H1 (cell line): ENCODE data around the gene RUVBL1. TPM values are rescaled to one million over a fixed set of nuclear protein-coding genes. Genes with fewer than 3 reads are reported as not detected.

ENCODE experiments used
- CTCF ChIA-PET: fragments of 300-600 bp; sonication (Branson Sonifier 250); formaldehyde crosslinking; loops from one replicate; lab custom pipeline; 2021; ENCODE audit not compliant: partially characterized antibody; lab: Charles Lee
- POLR2A ChIA-PET: fragments of 300-600 bp; sonication (Branson Sonifier 250); formaldehyde crosslinking; loops from one replicate; lab custom pipeline; 2021; ENCODE audit warnings: inconsistent platforms; ENCODE audit not compliant: partially characterized antibody; lab: Charles Lee
- DNase-seq, 2 experiments: peaks; one replicate each; pipeline versions ENCODE4 v3.0.0 to v3.0.0-alpha.2; 2010 to 2022; ENCODE audit warnings: low spot score in 2 of 2, low read depth in 1 of 2, mixed read lengths in 1 of 2
- FAIRE-seq: peaks from 2 replicates; lab custom pipeline; 2011; peaks lifted over from hg19 to GRCh38; lab: Jason Lieb, UNC
- H2AFZ ChIP-seq: 2 replicates; pipeline ENCODE4 v1.8.1; 2012; ENCODE audit warnings: low read length, inconsistent platforms
- H2AK5ac ChIP-seq: 2 replicates; pipeline ENCODE4 v1.6.1; 2013; ENCODE audit warnings: low read depth, low read length
- H2BK120ac ChIP-seq: replicated peaks from 2 replicates; pipeline ENCODE3; 2013; ENCODE audit warnings: low read depth, low read length, inconsistent platforms
- H2BK12ac ChIP-seq: 2 replicates; pipeline ENCODE4 v1.6.1; 2013; ENCODE audit warnings: low read depth, low read length
- H2BK15ac ChIP-seq: 2 replicates; pipeline ENCODE4 v1.6.1; 2013; ENCODE audit warnings: low read length
- H2BK20ac ChIP-seq: 2 replicates; pipeline ENCODE4 v1.6.1; 2013; ENCODE audit warnings: low read length
- H2BK5ac ChIP-seq: 2 replicates; pipeline ENCODE4 v1.6.1; 2013; ENCODE audit warnings: low read depth, low read length
- H3K14ac ChIP-seq: 2 replicates; pipeline ENCODE4 v1.6.1; 2013; ENCODE audit warnings: inconsistent platforms; ENCODE audit not compliant: insufficient read length
- H3K18ac ChIP-seq: 2 replicates; pipeline ENCODE4 v1.6.1; 2013; ENCODE audit warnings: low read length; ENCODE audit errors: extremely low read depth
- H3K23ac ChIP-seq: 2 replicates; pipeline ENCODE4 v1.6.1; 2013; ENCODE audit warnings: inconsistent platforms; ENCODE audit not compliant: insufficient read length
- H3K23me2 ChIP-seq: 2 replicates; pipeline ENCODE4 v1.6.1; 2013; ENCODE audit warnings: low read depth, low read length
- H3K27ac ChIP-seq: 2 replicates; pipeline ENCODE4 v1.6.1; 2011; ENCODE audit warnings: low read depth, low read length, inconsistent platforms
- H3K27me3 ChIP-seq, 4 experiments: replicated peaks in 1 of 4; 1 replicate in 1 of 4; 2 replicates in 3 of 4; pipeline versions ENCODE4 v1.6.1 to v1.8.1; 2011 to 2013; ENCODE audit warnings: low read length in 3 of 4, mild to moderate bottlenecking in 3 of 4, inconsistent platforms in 2 of 4, mixed read lengths in 2 of 4, moderate library complexity in 1 of 4; ENCODE audit not compliant: control insufficient read depth in 3 of 4, insufficient read depth in 3 of 4; ENCODE audit errors: extremely low read depth in 1 of 4
- H3K36me3 ChIP-seq, 4 experiments: 2 replicates each; pipeline versions ENCODE4 v1.6.1 to v1.8.1; 2011 to 2013; ENCODE audit warnings: mild to moderate bottlenecking in 4 of 4, low read length in 3 of 4, moderate library complexity in 2 of 4, control low read depth in 1 of 4, inconsistent platforms in 1 of 4; ENCODE audit not compliant: insufficient read depth in 4 of 4, control insufficient read depth in 2 of 4
- H3K4ac ChIP-seq: replicated peaks from 2 replicates; pipeline ENCODE3; 2013; ENCODE audit warnings: low read length, low read depth, mixed read lengths, inconsistent platforms; ENCODE audit not compliant: insufficient read length
- H3K4me1 ChIP-seq, 4 experiments: replicated peaks in 1 of 4; 1 replicate in 1 of 4; 2 replicates in 3 of 4; pipeline versions ENCODE4 v1.6.1 to v1.8.1; 2011 to 2013; ENCODE audit warnings: low read length in 3 of 4, inconsistent platforms in 2 of 4, mixed read lengths in 1 of 4; ENCODE audit not compliant: insufficient read depth in 4 of 4, control insufficient read depth in 3 of 4
- H3K4me2 ChIP-seq, 2 experiments: 2 replicates each; pipeline versions ENCODE4 v1.6.1 to v1.8.1; 2011 to 2013; ENCODE audit warnings: low read depth in 2 of 2, low read length in 2 of 2, control low read depth in 1 of 2, inconsistent platforms in 1 of 2, mild to moderate bottlenecking in 1 of 2; ENCODE audit not compliant: insufficient read depth in 1 of 2
- H3K4me3 ChIP-seq, 4 experiments: fragments of 200-600, 300-600 bp in 1 of 4; sonication (generic), shearing (Covaris generic), sonication (Bioruptor Twin) in 1 of 4; 2 replicates each; pipeline versions ENCODE4 v1.5.1 to v1.8.1; 2011 to 2016; ENCODE audit warnings: low read length in 4 of 4, low read depth in 3 of 4, control low read depth in 2 of 4, inconsistent platforms in 2 of 4, mild to moderate bottlenecking in 2 of 4, mixed read lengths in 1 of 4, moderate library complexity in 1 of 4; ENCODE audit not compliant: insufficient read depth in 2 of 4; ENCODE audit errors: extremely low read depth in 1 of 4
- H3K56ac ChIP-seq: replicated peaks from 2 replicates; pipeline ENCODE3; 2013; ENCODE audit warnings: low read depth, mild to moderate bottlenecking, mixed read lengths, low read length, inconsistent platforms; ENCODE audit not compliant: insufficient read length
- H3K79me1 ChIP-seq: 2 replicates; pipeline ENCODE4 v1.6.1; 2013; ENCODE audit warnings: low read depth, low read length, control low read depth
- H3K79me2 ChIP-seq, 2 experiments: 2 replicates each; pipeline versions ENCODE4 v1.6.1 to v1.8.1; 2012 to 2013; ENCODE audit warnings: low read length in 2 of 2, mild to moderate bottlenecking in 2 of 2, inconsistent platforms in 1 of 2; ENCODE audit not compliant: insufficient read depth in 2 of 2, control insufficient read depth in 1 of 2
- H3K9ac ChIP-seq, 4 experiments: replicated peaks in 1 of 4; 1 replicate in 1 of 4; 2 replicates in 3 of 4; pipeline versions ENCODE4 v1.6.1 to v1.8.1; 2011 to 2013; ENCODE audit warnings: low read depth in 3 of 4, low read length in 3 of 4, control low read depth in 2 of 4, mild to moderate bottlenecking in 2 of 4, moderate library complexity in 2 of 4, inconsistent platforms in 1 of 4; ENCODE audit errors: extremely low read depth in 1 of 4
- H3K9me3 ChIP-seq, 2 experiments: 2 replicates each; pipeline versions ENCODE4 v1.6.1 to v1.8.1; 2012 to 2013; ENCODE audit warnings: mild to moderate bottlenecking in 2 of 2, moderate library complexity in 2 of 2, control low read depth in 1 of 2, inconsistent platforms in 1 of 2, low read depth in 1 of 2, low read length in 1 of 2, mixed read lengths in 1 of 2; ENCODE audit not compliant: insufficient read depth in 2 of 2
- H4K20me1 ChIP-seq, 2 experiments: replicated peaks in 1 of 2; 2 replicates each; pipeline versions ENCODE3 to v1.8.1; 2011 to 2013; ENCODE audit warnings: inconsistent platforms in 2 of 2, low read length in 2 of 2, mild to moderate bottlenecking in 1 of 2; ENCODE audit not compliant: insufficient read depth in 2 of 2, control insufficient read depth in 1 of 2
- H4K5ac ChIP-seq: 2 replicates; pipeline ENCODE4 v1.6.1; 2013; ENCODE audit warnings: low read length, low read depth, mixed read lengths, inconsistent platforms; ENCODE audit not compliant: insufficient read length
- H4K8ac ChIP-seq: 2 replicates; pipeline ENCODE4 v1.8.0; 2013; ENCODE audit warnings: mild to moderate bottlenecking, moderate library complexity, low read length, inconsistent platforms; ENCODE audit not compliant: insufficient read depth; ENCODE audit errors: extremely low read depth
- H4K91ac ChIP-seq: replicated peaks from 2 replicates; pipeline ENCODE3; 2013; ENCODE audit warnings: low read length, mixed read lengths, inconsistent platforms; ENCODE audit not compliant: insufficient read length
- ASH2L ChIP-seq: fragments of 200-600, 300-600 bp; sonication (generic); IDR thresholded peaks from one replicate; pipeline ENCODE4 v1.7.1; 2017; ENCODE audit warnings: low read length
- ATF3 ChIP-seq: IDR thresholded peaks from 2 replicates; pipeline ENCODE4 v1.6.1; 2011; ENCODE audit warnings: low read depth, mild to moderate bottlenecking, low read length; ENCODE audit not compliant: insufficient read depth
- BACH1 ChIP-seq: IDR thresholded peaks from 2 replicates; pipeline ENCODE4 v1.6.1; 2012; ENCODE audit warnings: low read length, improper control_type of control experiment
- EGR1 ChIP-seq: IDR thresholded peaks from 2 replicates; pipeline ENCODE4 v1.6.1; 2011; ENCODE audit warnings: low read depth, low read length, borderline replicate concordance
- NRF1 ChIP-seq: IDR thresholded peaks from 2 replicates; pipeline ENCODE4 v1.6.1; 2011; ENCODE audit warnings: mild to moderate bottlenecking, low read depth, low read length, improper control_type of control experiment
- RAD21 ChIP-seq, 2 experiments: IDR thresholded peaks in 1 of 2; conservative IDR thresholded peaks in 1 of 2; 2 replicates each; pipeline ENCODE4 v1.6.1; 2011; ENCODE audit warnings: low read depth in 2 of 2, low read length in 2 of 2, improper control_type of control experiment in 1 of 2, inconsistent platforms in 1 of 2, mild to moderate bottlenecking in 1 of 2, moderate library complexity in 1 of 2
- RNF2 ChIP-seq: fragments of 200-900, 300-1000 bp; sonication (generic); IDR thresholded peaks from 2 replicates; pipeline ENCODE4 v1.7.1; 2016; ENCODE audit warnings: borderline replicate concordance, low read depth, mild to moderate bottlenecking, antibody characterized with exemption, low read length; ENCODE audit not compliant: poor library complexity, severe bottlenecking; ENCODE audit errors: missing control alignments
- SIN3A ChIP-seq, 2 experiments: IDR thresholded peaks in 1 of 2; conservative IDR thresholded peaks in 1 of 2; 2 replicates each; pipeline ENCODE4 v1.6.1; 2011 to 2012; ENCODE audit warnings: low read length in 2 of 2, improper control_type of control experiment in 1 of 2, low read depth in 1 of 2, mild to moderate bottlenecking in 1 of 2
- TBP ChIP-seq: IDR thresholded peaks from 2 replicates; pipeline ENCODE4 v1.6.1; 2011; ENCODE audit warnings: low read depth, low read length, improper control_type of control experiment
- TCF12 ChIP-seq: IDR thresholded peaks from 2 replicates; pipeline ENCODE4 v1.6.1; 2011; ENCODE audit warnings: low read depth, mild to moderate bottlenecking, low read length
- USF2 ChIP-seq: IDR thresholded peaks from 2 replicates; pipeline ENCODE4 v1.6.1; 2011; ENCODE audit warnings: low read length, improper control_type of control experiment
- WGBS, 2 experiments: shearing (Covaris generic) in 1 of 2; methylation state at CpG; one replicate each; pipeline versions ENCODE4 v1.1.6 to v1.1.7; 2013 to 2015; ENCODE audit warnings: low lambda C conversion rate in 2 of 2, mixed read lengths in 2 of 2, inconsistent platforms in 1 of 2, low coverage in 1 of 2, missing lambda C conversion rate in 1 of 2; ENCODE audit not compliant: insufficient replicate concordance in 2 of 2, insufficient coverage in 1 of 2, insufficient read length in 1 of 2; ENCODE audit errors: extremely low coverage in 1 of 2, missing lambda C conversion rate in 1 of 2; 5-methylcytosine and 5-hydroxymethylcytosine counted together
- polyA plus RNA-seq, 7 experiments: library from polyadenylated mRNA; depleted of rRNA in 3 of 7; stranded (reverse) in 5 of 7; unstranded in 2 of 7; fragments of >200 nt in 5 of 7; fragments of 200-250 nt in 2 of 7; gene quantifications; 1 replicate in 5 of 7; 2 replicates in 1 of 7; 4 replicates in 1 of 7; pipeline versions ENCODE4 v1.2.1 to v1.2.3, GENCODE V29; 2011 to 2013; ENCODE audit warnings: missing spikeins in 2 of 7, mixed read lengths in 2 of 7
- total RNA-seq: library from RNA; stranded (reverse); fragmentation: NEBNext Ultra II Directional; extraction: Animal tissue kit (Norgen Biotek cat#: 25700); gene quantifications from 2 replicates; pipeline ENCODE4 v1.2.1, GENCODE V29; 2021

The RUVBL1 gene
- total and polyA plus RNA-seq, 2 of the 8 experiments (the other 6 are each of a cell fraction or from before 2014, with no cell fraction given): 112 to 135 TPM

DNA sequence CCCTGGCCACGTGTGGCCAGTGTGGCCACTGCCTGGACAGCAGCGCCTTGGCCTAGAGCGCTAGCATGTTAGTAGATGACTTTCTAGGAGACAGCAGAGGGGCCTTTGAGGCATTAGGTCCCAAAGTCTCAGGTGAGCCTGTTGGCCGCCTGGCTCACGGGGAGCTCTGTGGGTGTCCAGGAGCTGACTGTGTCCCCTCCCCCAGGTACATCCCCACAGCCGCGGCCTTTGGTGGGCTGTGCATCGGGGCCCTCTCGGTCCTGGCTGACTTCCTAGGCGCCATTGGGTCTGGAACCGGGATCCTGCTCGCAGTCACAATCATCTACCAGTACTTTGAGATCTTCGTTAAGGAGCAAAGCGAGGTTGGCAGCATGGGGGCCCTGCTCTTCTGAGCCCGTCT lies 54.3 kb downstream of the RUVBL1 start:
- Histone ChIP-seq H3K4me2 (no peak overlapping the region), H2BK20ac (no peak overlapping the region), H4K5ac (no peak overlapping the region), H4K20me1 (peaks cover 9 to 20% of the 10 kb centered on the region in 2 experiments), H2AK5ac (no peak overlapping the region), H4K91ac (no peak overlapping the region), H3K36me3 (peaks cover 42 to 81% (median 71%) of the 10 kb centered on the region in 4 experiments), H3K4ac (no peak overlapping the region), H3K9me3 (no peaks in the 10 kb centered on the region), H3K4me1 (no peaks in the 10 kb centered on the region), H2BK5ac (no peak overlapping the region), H3K79me1 (peaks cover 4% of the 10 kb centered on the region; the same call in 1 of the 2 replicates), H3K14ac (no peak overlapping the region), H3K4me3 (no peak overlapping the region), H3K56ac (no peak overlapping the region), H3K9ac (no peak overlapping the region), H3K27ac (no peak overlapping the region), H2BK120ac (no peak overlapping the region), H2AFZ (no peak overlapping the region), H2BK12ac (no peak overlapping the region), H3K23ac (no peak overlapping the region), H3K18ac (no peak overlapping the region), H2BK15ac (no peak overlapping the region), H3K27me3 (no peaks in the 10 kb centered on the region), H3K79me2 (no peaks in the 10 kb centered on the region), H3K23me2 (no peaks in the 10 kb centered on the region), H4K8ac (peak overlapping the region; percentile 35; the same call in 1 of the 2 replicates)
- WGBS, 2 experiments: 93% methylated on average over 15 of the region's 15 CpGs; no CpG with 5 or more reads in 1 of the 2 experiments
- CTCF ChIA-PET: interaction anchor here (0.8 to 7.1 kb wide), 9 partner anchors 10 to 64 kb away, joined by 3 to 62 read pairs (median 5); no protein-coding TSS in a partner anchor
- POLR2A ChIA-PET: interaction anchor here (1.1 to 1.4 kb wide), 3 partner anchors 10 to 63 kb away, joined by 3 read pairs; no protein-coding TSS in a partner anchor
- FAIRE-seq (no peak), DNase-seq (no peak)
- no peak for TF ChIP-seq TCF12
- TF ChIP-seq USF2: no peak
- no peak for TF ChIP-seq TBP
- no peak for TF ChIP-seq BACH1
- TF ChIP-seq RNF2: no peak
- TF ChIP-seq ASH2L: no peak
- TF ChIP-seq RAD21 (IDR thresholded peaks at IDR 0.05 in 1 of 2, conservative IDR thresholded peaks at IDR 0.05 in 1 of 2; ENCODE audit: low read depth in 2 of 2, low read length in 2 of 2): no peak
- TF ChIP-seq NRF1: no peak
- no peak for TF ChIP-seq SIN3A (conservative IDR thresholded peaks at IDR 0.05 in 1 of 2, IDR thresholded peaks at IDR 0.05 in 1 of 2; ENCODE audit: low read depth in 1 of 2, low read length in 2 of 2)
- no peak for TF ChIP-seq ATF3
- TF ChIP-seq EGR1: no peak
